B cell (primary cell): ENCODE measurements around the gene SEMA6A. TPM values are rescaled to one million over a fixed set of nuclear protein-coding genes. Genes with fewer than 3 reads are reported as not detected.

Experiments used
- ATAC-seq: fragments of 200-7000 bp; cut with Tn5 transposase; one replicate; pipeline ENCODE4 v1.10.0; 2021; ENCODE audit warnings: low read depth, mild to moderate bottlenecking, moderate number of reproducible peaks, moderate library complexity
- CTCF ChIA-PET: fragments of 350-600 bp; sonication (Branson Sonifier 250); formaldehyde crosslinking; loops from one replicate; lab custom pipeline; 2021; ENCODE audit warnings: antibody characterized with exemption, inconsistent platforms; lab: Charles Lee
- POLR2A ChIA-PET: fragments of 350-600 bp; sonication (Branson Sonifier 250); formaldehyde crosslinking; loops from one replicate; lab custom pipeline; 2021; ENCODE audit warnings: antibody characterized with exemption; lab: Charles Lee
- DNase-seq: peaks from one replicate; pipeline ENCODE4 v3.0.0; 2013
- H2AFZ ChIP-seq: 2 replicates; pipeline ENCODE4 v1.6.1; 2012; ENCODE audit warnings: mild to moderate bottlenecking, low read depth, low read length; ENCODE audit not compliant: insufficient read depth, poor library complexity, severe bottlenecking
- H3K27ac ChIP-seq, 2 donors: 1 replicate in 1 of 2; 2 replicates in 1 of 2; pipeline ENCODE4 v1.5.1; 2012 to 2013; ENCODE audit warnings: low read length in 2 of 2, mild to moderate bottlenecking in 2 of 2, moderate library complexity in 1 of 2
- H3K27me3 ChIP-seq, 4 experiments: fragments of 200-600 bp in 1 of 4; sonication (generic) in 1 of 4; replicated peaks in 1 of 4; 1 replicate in 2 of 4; 2 replicates in 2 of 4; pipeline versions ENCODE4 v1.6.1 to v1.7.0; 2013 to 2016; ENCODE audit warnings: low read length in 3 of 4, mild to moderate bottlenecking in 2 of 4, mixed read lengths in 1 of 4, moderate library complexity in 1 of 4; ENCODE audit not compliant: insufficient read depth in 4 of 4, control insufficient read depth in 3 of 4; ENCODE audit errors: control extremely low read depth in 1 of 4
- H3K36me3 ChIP-seq, 2 experiments: replicated peaks in 1 of 2; 1 replicate in 1 of 2; 2 replicates in 1 of 2; pipeline versions ENCODE4 v1.6.1 to v1.7.1; 2013; ENCODE audit warnings: low read length in 1 of 2; ENCODE audit not compliant: insufficient read depth in 2 of 2, control insufficient read depth in 1 of 2; ENCODE audit errors: control extremely low read depth in 1 of 2, extremely low read depth in 1 of 2
- H3K4me1 ChIP-seq, 2 donors: fragments of 200-600 bp in 1 of 2; sonication (generic) in 1 of 2; 1 replicate in 1 of 2; 2 replicates in 1 of 2; pipeline versions ENCODE4 v1.5.1 to v1.6.1; 2013 to 2017; ENCODE audit warnings: low read length in 2 of 2; ENCODE audit not compliant: control insufficient read depth in 2 of 2, insufficient read depth in 2 of 2
- H3K4me2 ChIP-seq: replicated peaks from 2 replicates; pipeline ENCODE3; 2012; ENCODE audit warnings: mild to moderate bottlenecking, low read depth, low read length; ENCODE audit not compliant: poor library complexity, severe bottlenecking
- H3K4me3 ChIP-seq, 5 experiments: fragments of 200-600 bp in 1 of 5; sonication (generic) in 1 of 5; 1 replicate in 3 of 5; 2 replicates in 2 of 5; pipeline versions ENCODE4 v1.5.1 to v1.7.0; 2011 to 2016; ENCODE audit warnings: low read length in 4 of 5, mild to moderate bottlenecking in 4 of 5, low read depth in 2 of 5, control low read depth in 1 of 5, moderate library complexity in 1 of 5; ENCODE audit not compliant: insufficient read depth in 1 of 5; ENCODE audit errors: control extremely low read depth in 1 of 5, extremely low read depth in 1 of 5
- H3K79me2 ChIP-seq: fragments of 200-600 bp; sonication (generic); one replicate; pipeline ENCODE4 v1.6.0; 2016; ENCODE audit warnings: low read length; ENCODE audit not compliant: control insufficient read depth, insufficient read depth
- H3K9ac ChIP-seq: fragments of 200-600 bp; sonication (generic); 2 replicates; pipeline ENCODE4 v1.6.1; 2017; ENCODE audit warnings: mild to moderate bottlenecking, low read length, moderate library complexity
- H3K9me3 ChIP-seq, 3 donors: one replicate each; pipeline versions ENCODE4 v1.6.1 to v1.7.1; 2013; ENCODE audit warnings: low read length in 2 of 3; ENCODE audit not compliant: control insufficient read depth in 2 of 3, insufficient read depth in 1 of 3; ENCODE audit errors: control extremely low read depth in 1 of 3
- H4K20me1 ChIP-seq: 2 replicates; pipeline ENCODE4 v1.6.0; 2012; ENCODE audit warnings: mild to moderate bottlenecking, low read length; ENCODE audit not compliant: insufficient read depth, control insufficient read depth, poor library complexity, severe bottlenecking
- H3K27ac Mint-ChIP-seq: one replicate; pipeline ENCODE4 v1.8.0; 2021; ENCODE audit warnings: mixed read lengths
- H3K27me3 Mint-ChIP-seq: one replicate; pipeline ENCODE4 v1.8.0; 2021; ENCODE audit warnings: mixed read lengths
- H3K4me1 Mint-ChIP-seq: one replicate; pipeline ENCODE4 v1.8.0; 2021; ENCODE audit warnings: mixed read lengths
- H3K4me3 Mint-ChIP-seq: one replicate; pipeline ENCODE4 v1.8.0; 2021; ENCODE audit warnings: mixed read lengths
- H3K9me3 Mint-ChIP-seq: one replicate; pipeline ENCODE4 v1.8.0; 2022; ENCODE audit warnings: mixed read lengths; ENCODE audit not compliant: insufficient read depth
- CTCF ChIP-seq: fragments of 200-600 bp; IDR thresholded peaks from one replicate; pipeline ENCODE4 v1.8.0; 2022; ENCODE audit warnings: antibody characterized with exemption, mild to moderate bottlenecking
- EZH2 ChIP-seq: IDR thresholded peaks from 2 replicates; pipeline ENCODE4 v1.6.1; 2012; ENCODE audit warnings: borderline replicate concordance, low read depth, mild to moderate bottlenecking, moderate library complexity, low read length; ENCODE audit not compliant: insufficient read depth, poor library complexity, severe bottlenecking
- WGBS: methylation state at CpG from one replicate; pipeline ENCODE4 v1.1.5; 2013; ENCODE audit warnings: missing lambda C conversion rate; ENCODE audit not compliant: insufficient coverage; 5-methylcytosine and 5-hydroxymethylcytosine counted together
- intact Hi-C: fragments of 100-400 bp; cut with micrococcal nuclease; formaldehyde crosslinking; loops from one replicate; pipeline ENCODE4 v1.10.0; 2022
- polyA plus RNA-seq: library from polyadenylated mRNA; depleted of rRNA; stranded (reverse); fragments of >200 nt; gene quantifications from 2 replicates; pipeline ENCODE4 v1.2.3, GENCODE V29; 2012
- total RNA-seq, 2 donors: library from RNA; stranded (reverse); fragments of 120-200 nt in 1 of 2; gene quantifications; 1 replicate in 1 of 2; 2 replicates in 1 of 2; pipeline versions ENCODE4 v1.2.3 to v1.2.4, GENCODE V29; 2013 to 2022

SEMA6A gene
- total and polyA plus RNA-seq, 2 donors (not counting 1 experiment from before 2014, with no cell fraction given) = 0.44 TPM; not detected in 1

- Histone ChIP-seq H3K27ac (no peak overlapping the region), H3K4me2 (no peak overlapping the region), H3K36me3 (no peaks in the 10 kb centered on the region), H3K4me1 (no peaks in the 10 kb centered on the region), H3K79me2 (no peaks in the 10 kb centered on the region), H3K4me3 (no peak overlapping the region), H3K27me3 (no peaks in the 10 kb centered on the region), H3K9ac (no peak overlapping the region), H2AFZ (no peak overlapping the region), H4K20me1 (no peaks in the 10 kb centered on the region), H3K9me3 (no peaks in the 10 kb centered on the region)
- ATAC-seq = no peak
- Mint-ChIP-seq H3K4me1 (no peaks in the 10 kb centered on the region), H3K4me3 (no peak overlapping the region), H3K9me3 (no peaks in the 10 kb centered on the region), H3K27ac (no peak overlapping the region), H3K27me3 (no peaks in the 10 kb centered on the region)
- TF ChIP-seq CTCF (no peak), EZH2 (no peak)
- intact Hi-C loops = no loop called here
- ChIA-PET CTCF (no interaction called here), POLR2A (no interaction called here)
- no CpG with 5 or more reads among the region's 4 CpGs for WGBS
- no peak for DNase-seq
These were observed 45.0 kb downstream of the SEMA6A start for GRCh38 chr5:116529615-116530014.

GRCh38 chr5:116528519-116529234 is 45.9 kb downstream of the SEMA6A start:
- TF ChIP-seq CTCF (no peak), EZH2 (no peak)
- Histone ChIP-seq H3K4me1 (no peaks in the 10 kb centered on the region), H4K20me1 (no peaks in the 10 kb centered on the region), H3K27ac (no peak overlapping the region), H3K9ac (no peak overlapping the region), H2AFZ (no peak overlapping the region), H3K9me3 (no peaks in the 10 kb centered on the region), H3K4me3 (no peak overlapping the region), H3K27me3 (no peaks in the 10 kb centered on the region), H3K36me3 (no peaks in the 10 kb centered on the region), H3K4me2 (no peak overlapping the region), H3K79me2 (no peaks in the 10 kb centered on the region)
- DNase-seq = no peak
- no peak overlapping the region for H3K27ac Mint-ChIP-seq
- intact Hi-C loops = no loop called here
- H3K4me1 Mint-ChIP-seq = no peaks in the 10 kb centered on the region
- H3K9me3 Mint-ChIP-seq = no peaks in the 10 kb centered on the region
- ChIA-PET POLR2A (no interaction called here), CTCF (no interaction called here)
- H3K27me3 Mint-ChIP-seq = no peaks in the 10 kb centered on the region
- H3K4me3 Mint-ChIP-seq = no peak overlapping the region
- ATAC-seq = no peak
- 100% methylated on average over 1 of the region's 7 CpGs for WGBS
